GM12878 (cell line): ENCODE results near the gene ALDH6A1. TPM values are rescaled to one million over a fixed set of nuclear protein-coding genes. Genes with fewer than 3 reads are reported as not detected.

Source experiments
- ATAC-seq: fragments of 200-7000 bp; cut with Tn5 transposase; 3 replicates; pipeline ENCODE4 v1.9.1; 2020; ENCODE audit warnings: mild to moderate bottlenecking, moderate library complexity
- BruUV-seq: library from RNA; stranded (reverse); fragments of 400-500 nt; replicated peaks from 2 replicates; lab custom pipeline; 2021; lab: Mats Ljungman, UMichigan
- CTCF ChIA-PET: fragments of 300-600 bp; sonication (Branson Sonifier 250); formaldehyde crosslinking; extraction: SDS; loops from one replicate; lab custom pipeline; 2021; ENCODE audit warnings: inconsistent platforms; lab: Yijun Ruan, JAX
- POLR2A ChIA-PET: fragments of 350-600 bp; formaldehyde crosslinking; extraction: SDS; loops from one replicate; lab custom pipeline; 2021; ENCODE audit warnings: inconsistent platforms; lab: Charles Lee
- RAD21 ChIA-PET: fragments of 300-600 bp; sonication (Branson Sonifier 250); formaldehyde crosslinking; loops from one replicate; lab custom pipeline; 2023; ENCODE audit warnings: antibody characterized with exemption; ENCODE audit not compliant: unreplicated experiment; lab: Charles Lee
- SMC1A ChIA-PET: fragments of 300-600 bp; sonication (Branson Sonifier 250); formaldehyde crosslinking; loops from one replicate; lab custom pipeline; 2023; ENCODE audit not compliant: unreplicated experiment, uncharacterized antibody; lab: Charles Lee
- DNase-seq: peaks from one replicate; pipeline ENCODE4 v3.0.0-alpha.2; 2011; ENCODE audit warnings: low read depth, low spot score
- FAIRE-seq: peaks from 3 replicates; lab custom pipeline; 2011; peaks lifted over from hg19 to GRCh38; lab: Jason Lieb, UNC
- H2AFZ ChIP-seq: 2 replicates; pipeline ENCODE4 v1.6.0; 2011; ENCODE audit warnings: low read depth, low read length, control low read depth; ENCODE audit not compliant: control insufficient read depth
- H3K27ac ChIP-seq: 2 replicates; pipeline ENCODE4 v1.5.1; 2011; ENCODE audit warnings: control low read depth; ENCODE audit not compliant: control insufficient read depth, insufficient read depth
- H3K27me3 ChIP-seq, 2 experiments: replicated peaks in 1 of 2; 2 replicates each; pipeline versions ENCODE4 v1.6.0 to v1.6.1; 2011; ENCODE audit warnings: low read length in 1 of 2; ENCODE audit not compliant: control insufficient read depth in 2 of 2, insufficient read depth in 2 of 2
- H3K36me3 ChIP-seq, 2 experiments: 2 replicates each; pipeline ENCODE4 v1.5.1; 2011; ENCODE audit warnings: low read length in 1 of 2; ENCODE audit not compliant: control insufficient read depth in 2 of 2, insufficient read depth in 2 of 2
- H3K4me1 ChIP-seq: 2 replicates; pipeline ENCODE4 v1.6.1; 2011; ENCODE audit warnings: mild to moderate bottlenecking, low read length, moderate library complexity, mixed read lengths; ENCODE audit not compliant: control insufficient read depth, insufficient read depth
- H3K4me2 ChIP-seq: 2 replicates; pipeline ENCODE4 v1.6.0; 2011; ENCODE audit warnings: control low read depth; ENCODE audit not compliant: control insufficient read depth, insufficient read depth
- H3K4me3 ChIP-seq: fragments of 200-600 bp; sonication (generic); 2 replicates; pipeline ENCODE4 v1.5.1; 2016
- H3K79me2 ChIP-seq: 2 replicates; pipeline ENCODE4 v1.6.0; 2011; ENCODE audit warnings: low read length; ENCODE audit not compliant: control insufficient read depth, insufficient read depth
- H3K9ac ChIP-seq: 2 replicates; pipeline ENCODE4 v1.8.0; 2011; ENCODE audit warnings: low read length, control low read depth, mixed read lengths; ENCODE audit not compliant: control insufficient read depth, insufficient read depth
- H3K9me3 ChIP-seq: replicated peaks from 3 replicates; pipeline ENCODE4 v1.5.1; 2011; ENCODE audit warnings: mild to moderate bottlenecking, low read length; ENCODE audit not compliant: control insufficient read depth, insufficient read depth
- H4K20me1 ChIP-seq: 2 replicates; pipeline ENCODE4 v1.6.0; 2011; ENCODE audit not compliant: control insufficient read depth, insufficient read depth
- BCL11A ChIP-seq: IDR thresholded peaks from 2 replicates; pipeline ENCODE4 v1.6.1; 2011; ENCODE audit warnings: low read depth, low read length
- BMI1 ChIP-seq: fragments of 450-650 bp; IDR thresholded peaks from 2 replicates; pipeline ENCODE4 v1.6.1; 2016; ENCODE audit warnings: mild to moderate bottlenecking, moderate library complexity, borderline replicate concordance
- CHD2 ChIP-seq: IDR thresholded peaks from 2 replicates; pipeline ENCODE4 v1.6.1; 2011; ENCODE audit warnings: low read depth, low read length, improper control_type of control experiment, borderline replicate concordance
- FOXM1 ChIP-seq: IDR thresholded peaks from 2 replicates; pipeline ENCODE4 v1.6.1; 2012; ENCODE audit warnings: low read depth, mild to moderate bottlenecking, inconsistent platforms, low read length, moderate library complexity
- HDAC2 ChIP-seq: fragments of 200-600 bp; sonication (generic); IDR thresholded peaks from 2 replicates; pipeline ENCODE4 v1.6.1; 2017
- IKZF2 ChIP-seq, 2 experiments: fragments of 450-650 bp; IDR thresholded peaks; 2 replicates each; pipeline ENCODE4 v1.6.1; 2017; ENCODE audit warnings: mild to moderate bottlenecking in 2 of 2, moderate library complexity in 2 of 2
- KDM1A ChIP-seq: fragments of 200-600 bp; sonication (generic); IDR thresholded peaks from 2 replicates; pipeline ENCODE4 v1.6.1; 2016; ENCODE audit warnings: borderline replicate concordance
- KLF5 ChIP-seq: fragments of 450-650 bp; IDR thresholded peaks from 2 replicates; pipeline ENCODE4 v1.6.1; 2014; ENCODE audit warnings: mild to moderate bottlenecking; ENCODE audit not compliant: partially characterized antibody
- NBN ChIP-seq: fragments of 450-650 bp; IDR thresholded peaks from 2 replicates; pipeline ENCODE4 v1.6.1; 2016
- NR2C2 ChIP-seq: IDR thresholded peaks from 2 replicates; pipeline ENCODE4 v1.6.1; 2011; ENCODE audit warnings: borderline replicate concordance, low read depth; ENCODE audit not compliant: control insufficient read depth, insufficient read length
- PRDM15 ChIP-seq: fragments of 450-650 bp; formaldehyde crosslinking; IDR thresholded peaks from 2 replicates; pipeline ENCODE4 v1.4.0; 2020; ENCODE audit warnings: mild to moderate bottlenecking, moderate library complexity
- RAD51 ChIP-seq: fragments of 450-650 bp; IDR thresholded peaks from 2 replicates; pipeline ENCODE4 v1.6.1; 2016; ENCODE audit warnings: moderate library complexity, mild to moderate bottlenecking, inconsistent platforms
- RELA ChIP-seq: fragments of 450-650 bp; IDR thresholded peaks from 2 replicates; pipeline ENCODE4 v1.8.0; 2014; ENCODE audit warnings: borderline replicate concordance; ENCODE audit not compliant: partially characterized antibody
- TCF3 ChIP-seq: IDR thresholded peaks from 2 replicates; pipeline ENCODE4 v1.6.1; 2012; ENCODE audit warnings: low read depth, mild to moderate bottlenecking, low read length, borderline replicate concordance; ENCODE audit not compliant: insufficient read depth
- YBX1 ChIP-seq: fragments of 450-650 bp; IDR thresholded peaks from 2 replicates; pipeline ENCODE4 v1.6.1; 2016; ENCODE audit warnings: antibody characterized with exemption
- YY1 ChIP-seq: IDR thresholded peaks from 2 replicates; pipeline ENCODE4 v1.6.1; 2011; ENCODE audit warnings: low read depth, mild to moderate bottlenecking, low read length
- ZZZ3 ChIP-seq: IDR thresholded peaks from 2 replicates; pipeline ENCODE4 v1.6.1; 2011; ENCODE audit warnings: low read depth; ENCODE audit not compliant: control insufficient read depth, insufficient read length
- WGBS: methylation state at CpG from one replicate; pipeline ENCODE4 v1.1.6; 2016; ENCODE audit warnings: low lambda C conversion rate; ENCODE audit not compliant: insufficient replicate concordance, insufficient coverage; ENCODE audit errors: missing lambda C conversion rate; 5-methylcytosine and 5-hydroxymethylcytosine counted together
- in situ Hi-C: fragments of 300-500 bp; cut with MboI; formaldehyde crosslinking; loops from 9 replicates; pipeline ENCODE4 v1.14.3; 2018; ENCODE audit warnings: mixed read lengths
- intact Hi-C: fragments of 100-400 bp; cut with micrococcal nuclease; formaldehyde crosslinking; loops from one replicate; pipeline ENCODE4 v1.14.2; 2022; ENCODE audit not compliant: unreplicated experiment
- polyA plus RNA-seq, 11 experiments: library from polyadenylated mRNA; depleted of rRNA in 4 of 11; unstranded in 6 of 11; stranded (reverse) in 5 of 11; fragments of >200 nt; fragmentation: Nextera tagmentation in 4 of 11; fragmentation: Illumina TruSeq in 1 of 11; extraction: Ambion mirVana in 4 of 11; extraction: Trizol in 1 of 11; gene quantifications; 1 replicate in 1 of 11; 2 replicates in 10 of 11; pipeline versions ENCODE4 v1.2.1 to v1.2.3, GENCODE V29; 2011 to 2016; ENCODE audit warnings: inconsistent platforms in 2 of 11, missing spikeins in 2 of 11, low read depth in 1 of 11
- total RNA-seq, 4 experiments: library from RNA; depleted of rRNA in 3 of 4; stranded (reverse); fragments of >200 nt in 3 of 4; fragmentation: Illumina TruSeq in 1 of 4; extraction: Trizol in 1 of 4; gene quantifications; 2 replicates each; pipeline versions ENCODE4 v1.2.1 to v1.2.3, GENCODE V29; 2013 to 2021

ALDH6A1 gene
- total and polyA plus RNA-seq, 10 of the 15 experiments (the other 5 are each of a cell fraction or from before 2014, with no cell fraction given), result 6.3 to 23.4 (median 9.8) TPM

GRCh38 chr14:74077401-74077800 is 6.9 kb downstream of the ALDH6A1 start:
- BruUV-seq, result no TSS peak

GRCh38 chr14:74065746-74066575 is 18.3 kb downstream of the ALDH6A1 start:
- H3K4me2 ChIP-seq, result no peak overlapping the region
- DNase-seq, result no peak
- no peak for ATAC-seq
- no peaks in the 10 kb centered on the region for H3K9me3 ChIP-seq
- RAD21 ChIA-PET, result no interaction called here
- no peak for FAIRE-seq
- H3K27me3 ChIP-seq, result no peaks in the 10 kb centered on the region
- BruUV-seq, result no TSS peak
- no peaks in the 10 kb centered on the region for H4K20me1 ChIP-seq
- H3K9ac ChIP-seq, result no peak overlapping the region
- intact Hi-C loops (no loop called here), in situ Hi-C loops (no loop called here)
- no peak overlapping the region for H2AFZ ChIP-seq
- SMC1A ChIA-PET, result interaction anchor here (1.1 kb wide), 1 partner anchor 12 kb away, joined by 3 read pairs; no protein-coding TSS in a partner anchor
- no peak overlapping the region for H3K4me3 ChIP-seq
- WGBS, result 93% methylated on average over 3 of the region's 3 CpGs
- H3K36me3 ChIP-seq, result no peaks in the 10 kb centered on the region; a peak in 1 of 4 replicates
- CTCF ChIA-PET, result no interaction called here
- no peaks in the 10 kb centered on the region for H3K4me1 ChIP-seq
- POLR2A ChIA-PET, result no interaction called here
- no peak overlapping the region for H3K27ac ChIP-seq
- H3K79me2 ChIP-seq, result no peaks in the 10 kb centered on the region
- no peak for TF ChIP-seq BMI1
- no peak for TF ChIP-seq KDM1A
- TF ChIP-seq FOXM1, result no peak
- TF ChIP-seq KLF5, result no peak
- TF ChIP-seq PRDM15 (CRISPR knock-in tag), result no peak
- no peak for TF ChIP-seq RELA
- TF ChIP-seq YY1, result no peak
- TF ChIP-seq TCF3, result no peak
- no peak for TF ChIP-seq IKZF2 (IDR thresholded peaks at IDR 0.05)
- TF ChIP-seq CHD2, result no peak
- no peak for TF ChIP-seq YBX1
- no peak for TF ChIP-seq ZZZ3

More at GRCh38 chr14:74077401-74077800, 6.9 kb downstream of the ALDH6A1 start:
- intact Hi-C loops, result no loop called here
- Histone ChIP-seq H3K36me3 (no peaks in the 10 kb centered on the region), H3K4me3 (no peak overlapping the region), H2AFZ (no peak overlapping the region), H3K27ac (no peak overlapping the region), H3K79me2 (no peaks in the 10 kb centered on the region), H4K20me1 (no peaks in the 10 kb centered on the region)
- RAD21 ChIA-PET, result no interaction called here
- CTCF ChIA-PET, result interaction anchor here (0.7 to 1.1 kb wide), 3 partner anchors 10 to 249 kb away, joined by 3 read pairs; no protein-coding TSS in a partner anchor
- POLR2A ChIA-PET, result no interaction called here
- 33% methylated on average over 1 of the region's 1 CpG for WGBS
- no peak for ATAC-seq
- no peak for TF ChIP-seq NR2C2
- TF ChIP-seq BCL11A, result no peak
- no peak for TF ChIP-seq NBN
- no peak for TF ChIP-seq HDAC2
- no peak for TF ChIP-seq RAD51
- TF ChIP-seq, all 136 proteins: peak for 0
- H3K27me3 ChIP-seq, result no peaks in the 10 kb centered on the region
- H3K4me1 ChIP-seq, result no peaks in the 10 kb centered on the region
- no peak for DNase-seq
- H3K9me3 ChIP-seq, result no peaks in the 10 kb centered on the region
- no peak for FAIRE-seq
- H3K4me2 ChIP-seq, result no peak overlapping the region
- H3K9ac ChIP-seq, result no peak overlapping the region
- in situ Hi-C loops, result no loop called here
- SMC1A ChIA-PET, result interaction anchor here (0.6 kb wide), 2 partner anchors 11 to 31 kb away, joined by 3 read pairs; no protein-coding TSS in a partner anchor
